ENCODE results near the gene ARHGEF28. TPM values are rescaled to one million over a fixed set of nuclear protein-coding genes. Genes with fewer than 3 reads are reported as not detected.

Gene ARHGEF28
- total and polyA plus RNA-seq, 2 donors (not counting 1 experiment from before 2014, with no cell fraction given): not detected

- ChIA-PET CTCF (no interaction called here), POLR2A (no interaction called here)
- Mint-ChIP-seq H3K4me1 (no peaks in the 10 kb centered on the region), H3K9me3 (ENCODE audit: insufficient read depth) (no peaks in the 10 kb centered on the region), H3K4me3 (no peak overlapping the region), H3K27me3 (peaks cover 19% of the 10 kb centered on the region), H3K27ac (no peak overlapping the region)
- H3K79me2 ChIP-seq (ENCODE audit: control insufficient read depth, insufficient read depth, low read length): no peaks in the 10 kb centered on the region
- intact Hi-C loops (cut with micrococcal nuclease): no loop called here
- TF ChIP-seq CTCF (IDR thresholded peaks at IDR 0.05) (no peak), EZH2 (IDR thresholded peaks at IDR 0.05; ENCODE audit: borderline replicate concordance, insufficient read depth, low read depth, low read length, poor library complexity, severe bottlenecking) (no peak)
- no peak overlapping the region for H3K27ac ChIP-seq (ENCODE audit: low read length in 2 of 2)
- no peak overlapping the region for H3K9ac ChIP-seq (ENCODE audit: low read length)
- H4K20me1 ChIP-seq (ENCODE audit: control insufficient read depth, insufficient read depth, low read length, poor library complexity, severe bottlenecking): no peaks in the 10 kb centered on the region
- peaks cover 0 to 5% (median 0%) of the 10 kb centered on the region in 4 experiments for H3K27me3 ChIP-seq (replicated peaks in 1 of 4; ENCODE audit: control extremely low read depth in 1 of 4, control insufficient read depth in 3 of 4, insufficient read depth in 4 of 4, low read length in 3 of 4)
- H2AFZ ChIP-seq (ENCODE audit: insufficient read depth, low read depth, low read length, poor library complexity, severe bottlenecking): no peak overlapping the region
- no peaks in the 10 kb centered on the region for H3K4me1 ChIP-seq (ENCODE audit: control insufficient read depth in 2 of 2, insufficient read depth in 2 of 2, low read length in 2 of 2)
- ATAC-seq (ENCODE audit: low read depth): no peak
- no peaks in the 10 kb centered on the region for H3K36me3 ChIP-seq (replicated peaks in 1 of 2; ENCODE audit: control extremely low read depth in 1 of 2, control insufficient read depth in 1 of 2, extremely low read depth in 1 of 2, insufficient read depth in 2 of 2, low read length in 1 of 2)
- no peak overlapping the region for H3K4me2 ChIP-seq (replicated peaks; ENCODE audit: low read depth, low read length, poor library complexity, severe bottlenecking)
- no peak for DNase-seq
- no peak overlapping the region for H3K4me3 ChIP-seq (ENCODE audit: control extremely low read depth in 1 of 5, extremely low read depth in 1 of 5, insufficient read depth in 1 of 5, low read depth in 2 of 5, low read length in 4 of 5)
- H3K9me3 ChIP-seq (ENCODE audit: control extremely low read depth in 1 of 3, control insufficient read depth in 2 of 3, insufficient read depth in 1 of 3, low read length in 2 of 3): no peaks in the 10 kb centered on the region
Measured at GRCh38 chr5:73702951-73703350, 77.0 kb downstream of the ARHGEF28 start.

- Mint-ChIP-seq H3K27me3 (peaks cover 8% of the 10 kb centered on the region), H3K9me3 (ENCODE audit: insufficient read depth) (peaks cover 5% of the 10 kb centered on the region), H3K4me3 (no peak overlapping the region), H3K4me1 (no peaks in the 10 kb centered on the region), H3K27ac (no peak overlapping the region)
- DNase-seq (no peak), ATAC-seq (ENCODE audit: low read depth) (no peak)
- no peak overlapping the region for H3K4me3 ChIP-seq (ENCODE audit: control extremely low read depth in 1 of 5, extremely low read depth in 1 of 5, insufficient read depth in 1 of 5, low read depth in 2 of 5, low read length in 4 of 5)
- TF ChIP-seq CTCF (IDR thresholded peaks at IDR 0.05): no peak
- no peak for TF ChIP-seq EZH2 (IDR thresholded peaks at IDR 0.05; ENCODE audit: borderline replicate concordance, insufficient read depth, low read depth, low read length, poor library complexity, severe bottlenecking)
- H3K27ac ChIP-seq (ENCODE audit: low read length in 2 of 2): no peak overlapping the region
- intact Hi-C loops (cut with micrococcal nuclease): no loop called here
- ChIA-PET POLR2A (no interaction called here), CTCF (no interaction called here)
- no peaks in the 10 kb centered on the region for H3K79me2 ChIP-seq (ENCODE audit: control insufficient read depth, insufficient read depth, low read length)
- H4K20me1 ChIP-seq (ENCODE audit: control insufficient read depth, insufficient read depth, low read length, poor library complexity, severe bottlenecking): no peaks in the 10 kb centered on the region
- H2AFZ ChIP-seq (ENCODE audit: insufficient read depth, low read depth, low read length, poor library complexity, severe bottlenecking): no peak overlapping the region
- no peaks in the 10 kb centered on the region for H3K36me3 ChIP-seq (replicated peaks in 1 of 2; ENCODE audit: control extremely low read depth in 1 of 2, control insufficient read depth in 1 of 2, extremely low read depth in 1 of 2, insufficient read depth in 2 of 2, low read length in 1 of 2)
- H3K4me1 ChIP-seq (ENCODE audit: control insufficient read depth in 2 of 2, insufficient read depth in 2 of 2, low read length in 2 of 2): no peaks in the 10 kb centered on the region
- H3K9ac ChIP-seq (ENCODE audit: low read length): no peak overlapping the region
- peaks cover 0 to 3% (median 0%) of the 10 kb centered on the region in 3 donors for H3K9me3 ChIP-seq (ENCODE audit: control extremely low read depth in 1 of 3, control insufficient read depth in 2 of 3, insufficient read depth in 1 of 3, low read length in 2 of 3)
- no peak overlapping the region for H3K4me2 ChIP-seq (replicated peaks; ENCODE audit: low read depth, low read length, poor library complexity, severe bottlenecking)
- peaks cover 0 to 2% (median 0%) of the 10 kb centered on the region in 4 experiments for H3K27me3 ChIP-seq (replicated peaks in 1 of 4; ENCODE audit: control extremely low read depth in 1 of 4, control insufficient read depth in 3 of 4, insufficient read depth in 4 of 4, low read length in 3 of 4)
Measured at GRCh38 chr5:73705364-73705763, 79.4 kb downstream of the ARHGEF28 start.

Measured in B cell (primary cell).